BLaER1 treated with 17β-estradiol and CSF1 and Interleukin-3, amounts not matched to agents 10 nM and 100 nM (cell line): ENCODE measurements around the gene LARP4.

ENCODE experiments used
- H3K27ac ChIP-seq, 11 experiments: shearing (Covaris generic); formaldehyde crosslinking; 2 replicates each; pipeline ENCODE4 v1.8.1; 2022
- H3K27me3 ChIP-seq, 11 experiments: shearing (Covaris generic); formaldehyde crosslinking; 2 replicates each; pipeline ENCODE4 v1.8.1; 2022
- H3K36me3 ChIP-seq, 11 experiments: shearing (Covaris generic); formaldehyde crosslinking; 2 replicates each; pipeline ENCODE4 v1.8.1; 2022
- H3K4me1 ChIP-seq, 10 experiments: shearing (Covaris generic); formaldehyde crosslinking; 2 replicates each; pipeline ENCODE4 v1.8.1; 2022
- H3K4me2 ChIP-seq, 11 experiments: shearing (Covaris generic); formaldehyde crosslinking; 2 replicates each; pipeline ENCODE4 v1.8.1; 2022
- H3K4me3 ChIP-seq, 10 experiments: shearing (Covaris generic); formaldehyde crosslinking; 2 replicates each; pipeline ENCODE4 v1.8.1; 2022
- H3K9ac ChIP-seq, 11 experiments: shearing (Covaris generic); formaldehyde crosslinking; 2 replicates each; pipeline ENCODE4 v1.8.1; 2022
- H3K9me3 ChIP-seq, 11 experiments: shearing (Covaris generic); formaldehyde crosslinking; replicated peaks in 1 of 11; 2 replicates each; pipeline ENCODE4 v1.8.1; 2022
- H4K20me1 ChIP-seq, 11 experiments: shearing (Covaris generic); formaldehyde crosslinking; 2 replicates each; pipeline ENCODE4 v1.8.1; 2022
- Cebpa-rat ChIP-seq, 11 experiments: shearing (Covaris generic); IDR thresholded peaks; 2 replicates each; pipeline ENCODE4 v1.8.1; 2022

Gene LARP4

DNA sequence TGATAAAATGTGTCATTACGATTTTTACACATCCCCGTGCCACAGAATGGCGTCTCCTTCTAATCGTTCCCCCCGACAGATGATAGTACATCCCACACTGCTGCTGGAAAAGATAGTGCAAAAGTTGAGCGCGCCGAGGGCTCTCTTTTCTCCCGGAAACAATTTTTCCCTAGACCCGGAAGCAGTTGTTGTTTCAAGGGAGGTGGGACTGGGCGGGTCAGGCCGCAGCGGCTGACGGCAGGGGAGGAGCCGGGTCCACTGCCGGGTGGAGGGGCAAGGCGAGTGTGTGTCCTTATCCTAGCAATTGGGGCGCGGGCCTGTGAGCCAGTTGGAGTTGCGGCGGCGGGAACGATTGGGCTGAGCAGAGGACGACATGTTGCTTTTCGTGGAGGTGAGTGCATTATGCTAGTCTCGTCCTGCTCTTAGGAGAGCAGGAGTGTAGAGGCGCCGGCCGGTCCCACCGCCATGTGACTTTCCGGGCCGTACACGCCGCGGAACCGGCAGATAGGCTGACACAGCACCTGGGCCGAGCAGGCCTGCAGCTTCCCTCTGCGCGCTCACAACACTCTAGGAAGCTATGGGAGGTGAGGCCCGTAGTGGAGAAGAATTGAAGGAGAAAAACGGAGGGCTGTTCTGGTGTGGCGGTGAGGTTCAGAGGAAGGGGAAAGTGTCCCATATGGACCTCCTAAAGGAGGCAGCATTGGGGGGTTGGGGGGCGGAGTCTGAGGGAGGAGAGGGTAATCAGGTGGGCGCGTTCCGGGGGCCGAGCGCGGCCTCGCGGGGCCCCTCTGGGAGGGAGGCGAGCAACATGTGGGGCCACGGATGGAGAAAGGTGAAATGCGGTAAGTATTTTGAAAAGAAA is at the start of gene LARP4:
TSS of gene LARP4 (plus strand) at position 248 of the 862 bp plus-strand sequence. CDS start at position 374, 126 bp downstream.
- no peak for TF ChIP-seq Cebpa-rat (IDR thresholded peaks at IDR 0.05)
- peak within 1 kb of the TSS; percentile 80 to 97 (median 86) for H3K4me2 ChIP-seq
- peaks cover 0 to 24% (median 6%) of the 10 kb centered on the region in 11 experiments; a peak in 6 of 22 replicates for H3K36me3 ChIP-seq
- peak within 1 kb of the TSS; percentile 68 to 96 (median 86) for H3K4me3 ChIP-seq
- H4K20me1 ChIP-seq: peaks cover 23 to 50% (median 44%) of the 10 kb centered on the region in 11 experiments; a peak in 20 of 22 replicates
- no peaks in the 10 kb centered on the region for H3K27me3 ChIP-seq
- H3K4me1 ChIP-seq: peaks cover 6 to 35% (median 18%) of the 10 kb centered on the region in 10 experiments
- no peaks in the 10 kb centered on the region for H3K9me3 ChIP-seq
- peak within 1 kb of the TSS; percentile 83 to 91 (median 87) for H3K9ac ChIP-seq
- H3K27ac ChIP-seq: peak within 1 kb of the TSS; percentile 79 to 93 (median 87)

DNA sequence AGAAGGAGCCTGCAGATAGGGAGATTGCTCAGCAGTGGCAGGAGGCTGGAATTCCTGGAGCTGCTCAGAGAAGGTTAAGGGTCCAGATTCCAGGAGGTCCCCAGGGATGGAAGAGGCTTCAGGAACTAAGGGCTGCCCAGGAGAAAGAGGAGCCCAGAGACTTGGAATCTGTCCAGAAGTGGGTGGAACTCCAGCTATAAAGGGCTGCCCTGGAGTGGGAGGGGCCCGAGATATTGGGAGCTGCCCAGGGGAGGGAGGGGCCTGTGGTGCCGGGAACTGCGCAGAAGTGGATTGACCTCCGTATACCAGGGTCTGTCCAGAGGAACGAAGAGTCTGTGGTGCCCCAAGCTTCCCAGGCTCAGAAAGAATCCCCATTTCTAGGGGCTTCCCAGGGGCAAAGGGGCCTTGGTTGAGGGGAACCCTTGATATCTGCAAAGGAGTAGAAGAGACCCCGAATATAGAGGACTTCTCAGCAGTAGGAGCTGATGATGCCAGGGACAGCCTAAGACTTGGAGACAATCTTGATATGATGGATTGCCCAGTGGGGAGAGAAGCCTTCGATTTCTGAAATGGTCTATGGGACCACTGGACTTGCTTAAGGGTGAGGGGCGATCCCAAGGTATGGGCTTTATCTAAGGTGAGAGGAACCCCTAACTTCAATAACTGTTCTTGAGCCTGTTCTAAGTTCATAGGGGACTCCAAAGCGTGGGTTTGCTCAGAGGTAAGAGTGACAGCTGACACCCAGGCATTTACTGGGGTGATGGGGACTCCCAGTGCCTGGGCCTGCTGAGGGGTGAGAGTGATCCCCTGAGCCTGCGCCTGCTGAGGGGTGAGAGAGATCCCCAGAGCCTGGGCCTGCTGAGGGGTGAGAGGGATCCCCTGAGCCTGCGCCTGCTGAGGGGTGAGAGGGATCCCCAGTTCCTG is 49.3 kb upstream of the LARP4 start:
- TF ChIP-seq Cebpa-rat (IDR thresholded peaks at IDR 0.05): no peak
- no peaks in the 10 kb centered on the region for H4K20me1 ChIP-seq
- no peak overlapping the region for H3K9ac ChIP-seq
- no peaks in the 10 kb centered on the region for H3K9me3 ChIP-seq
- H3K4me1 ChIP-seq: peaks cover 18 to 24% (median 21%) of the 10 kb centered on the region in 10 experiments
- no peak overlapping the region for H3K27ac ChIP-seq
- no peaks in the 10 kb centered on the region for H3K36me3 ChIP-seq
- H3K4me2 ChIP-seq: no peak overlapping the region
- H3K27me3 ChIP-seq: no peaks in the 10 kb centered on the region
- H3K4me3 ChIP-seq: no peak overlapping the region

DNA sequence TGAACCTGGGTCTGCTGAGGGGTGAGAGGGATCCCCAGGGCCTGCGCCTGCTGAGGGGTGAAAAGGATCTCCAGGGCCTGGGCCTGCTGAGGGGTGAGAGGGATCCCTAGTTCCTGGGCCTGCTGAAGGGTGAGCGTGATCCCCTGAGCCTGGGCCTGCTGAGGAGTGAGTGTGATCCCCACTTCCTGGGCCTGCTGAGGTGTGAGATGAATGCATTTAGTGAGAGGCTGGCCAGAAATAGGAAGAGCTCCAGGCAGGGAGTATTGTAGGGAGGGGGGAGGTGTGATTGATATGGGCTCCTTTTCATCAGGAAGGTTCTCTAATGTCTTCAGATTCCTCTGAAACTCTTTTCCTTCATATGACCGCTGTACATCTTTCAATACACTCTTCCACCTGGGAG is 47.3 kb upstream of the LARP4 start:
- Histone ChIP-seq H3K36me3 (no peaks in the 10 kb centered on the region), H3K4me2 (peak overlapping the region; percentile 60 to 75 (median 66)), H3K4me3 (no peak overlapping the region), H3K9ac (peak overlapping the region in 9 of 11 experiments; percentile 3 to 69 (median 30); a peak in 10 of 22 replicates), H4K20me1 (no peaks in the 10 kb centered on the region), H3K4me1 (peaks cover 18 to 24% (median 21%) of the 10 kb centered on the region in 10 experiments), H3K9me3 (no peaks in the 10 kb centered on the region), H3K27me3 (no peaks in the 10 kb centered on the region), H3K27ac (peak overlapping the region in 10 of 11 experiments; percentile 5 to 82 (median 70); a peak in 18 of 22 replicates)
- no peak for TF ChIP-seq Cebpa-rat (IDR thresholded peaks at IDR 0.05)

DNA sequence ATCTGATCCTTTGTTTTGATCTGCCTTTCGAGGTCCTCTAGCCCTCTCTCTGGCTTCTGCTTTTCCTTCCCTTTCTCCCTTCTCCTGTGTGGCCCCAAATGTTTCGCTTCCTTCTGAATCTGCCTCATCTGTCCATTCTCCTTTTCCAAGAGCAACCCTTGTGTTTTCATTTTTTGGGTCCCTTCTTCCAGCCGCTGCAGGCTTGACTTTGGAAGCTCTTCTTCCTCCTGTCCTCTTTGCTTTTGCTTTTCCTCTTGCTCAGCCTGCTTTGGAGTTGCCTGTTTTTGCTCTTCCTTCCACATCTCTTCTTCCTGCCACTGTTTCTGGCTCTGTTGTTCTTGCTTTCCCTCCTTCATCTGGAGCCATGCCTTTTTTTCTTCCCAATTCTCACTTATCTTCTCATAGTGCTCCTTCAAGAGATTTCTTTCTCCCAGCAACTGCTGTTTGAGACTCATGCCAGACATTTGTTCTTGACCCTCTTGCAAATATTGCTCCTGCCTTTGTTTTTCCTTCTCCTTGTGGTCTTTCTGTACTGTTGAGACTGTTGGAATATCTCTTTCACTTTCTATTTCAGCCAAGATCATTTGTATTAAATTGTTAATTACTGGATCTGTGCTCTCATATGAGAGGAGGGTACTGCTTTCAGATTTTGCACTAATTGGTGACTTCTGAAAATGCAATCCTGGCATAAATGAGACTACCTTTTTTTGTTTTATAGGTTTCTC is 46.7 kb upstream of the LARP4 start:
- Histone ChIP-seq H3K27ac (peak overlapping the region in 9 of 11 experiments; percentile 25 to 82 (median 71); a peak in 18 of 22 replicates), H3K27me3 (no peaks in the 10 kb centered on the region), H3K9me3 (no peaks in the 10 kb centered on the region), H3K9ac (peak overlapping the region in 8 of 11 experiments; percentile 3 to 59 (median 32); a peak in 12 of 22 replicates), H3K36me3 (no peaks in the 10 kb centered on the region), H4K20me1 (no peaks in the 10 kb centered on the region), H3K4me3 (no peak overlapping the region), H3K4me2 (peak overlapping the region; percentile 60 to 75 (median 66)), H3K4me1 (peaks cover 18 to 24% (median 21%) of the 10 kb centered on the region in 10 experiments)
- TF ChIP-seq Cebpa-rat (IDR thresholded peaks at IDR 0.05): no peak

DNA sequence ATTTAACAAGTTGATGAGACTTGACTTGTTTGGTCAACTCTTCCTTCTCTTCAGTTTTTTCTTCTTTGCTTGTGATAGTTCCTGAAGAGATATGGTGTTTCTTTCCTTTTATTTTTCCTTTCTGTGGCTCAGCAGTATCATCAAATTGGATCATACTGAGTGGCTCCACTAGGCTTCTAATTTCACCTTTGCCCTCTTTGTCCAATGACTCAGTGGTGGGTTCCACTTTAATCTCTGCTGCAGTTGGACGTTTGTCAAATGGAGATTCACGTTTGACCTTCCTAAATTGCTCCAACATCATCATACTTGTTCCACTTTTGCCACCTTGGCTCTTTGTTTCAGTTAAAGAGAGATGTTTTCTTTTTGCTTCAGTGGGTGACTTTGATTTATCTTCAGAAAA is 45.8 kb upstream of the LARP4 start:
- H3K9me3 ChIP-seq: no peaks in the 10 kb centered on the region
- no peak for TF ChIP-seq Cebpa-rat (IDR thresholded peaks at IDR 0.05)

DNA sequence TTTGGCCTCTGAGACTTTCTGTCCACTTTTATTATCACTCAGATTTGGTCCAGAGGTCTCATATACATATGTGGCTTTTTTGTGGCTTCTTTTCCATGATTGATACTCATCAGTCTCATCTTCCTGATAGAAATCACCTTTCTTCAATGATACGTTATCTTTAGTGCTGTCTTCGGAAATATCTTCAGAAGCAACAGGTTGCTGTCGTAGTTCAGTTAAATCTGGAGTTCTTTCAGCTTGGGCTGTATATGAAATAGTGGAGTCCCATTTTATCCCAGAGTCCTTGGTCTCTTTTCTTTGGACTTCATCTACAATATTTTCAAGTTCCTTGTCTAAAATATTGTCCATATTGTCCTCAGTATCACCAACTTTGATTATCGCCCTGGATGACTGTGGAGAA is 45.3 kb upstream of the LARP4 start:
- Histone ChIP-seq H3K4me3 (no peak overlapping the region), H3K27ac (no peak overlapping the region), H3K9ac (no peak overlapping the region), H3K9me3 (no peaks in the 10 kb centered on the region), H3K4me1 (peaks cover 18 to 24% (median 21%) of the 10 kb centered on the region in 10 experiments), H3K36me3 (no peaks in the 10 kb centered on the region), H4K20me1 (no peaks in the 10 kb centered on the region), H3K27me3 (no peaks in the 10 kb centered on the region), H3K4me2 (no peak overlapping the region)
- TF ChIP-seq Cebpa-rat (IDR thresholded peaks at IDR 0.05): no peak

More for the DNA sequence above, 45.8 kb upstream of the LARP4 start:
- Histone ChIP-seq H4K20me1 (no peaks in the 10 kb centered on the region), H3K27me3 (no peaks in the 10 kb centered on the region), H3K27ac (peak overlapping the region in 4 of 11 experiments; percentile 70 to 82 (median 74); a peak in 7 of 22 replicates), H3K36me3 (no peaks in the 10 kb centered on the region), H3K9ac (no peak overlapping the region), H3K4me2 (peak overlapping the region in 6 of 11 experiments; percentile 61 to 74 (median 63); a peak in 7 of 22 replicates), H3K4me3 (no peak overlapping the region), H3K4me1 (peaks cover 18 to 24% (median 21%) of the 10 kb centered on the region in 10 experiments)

DNA sequence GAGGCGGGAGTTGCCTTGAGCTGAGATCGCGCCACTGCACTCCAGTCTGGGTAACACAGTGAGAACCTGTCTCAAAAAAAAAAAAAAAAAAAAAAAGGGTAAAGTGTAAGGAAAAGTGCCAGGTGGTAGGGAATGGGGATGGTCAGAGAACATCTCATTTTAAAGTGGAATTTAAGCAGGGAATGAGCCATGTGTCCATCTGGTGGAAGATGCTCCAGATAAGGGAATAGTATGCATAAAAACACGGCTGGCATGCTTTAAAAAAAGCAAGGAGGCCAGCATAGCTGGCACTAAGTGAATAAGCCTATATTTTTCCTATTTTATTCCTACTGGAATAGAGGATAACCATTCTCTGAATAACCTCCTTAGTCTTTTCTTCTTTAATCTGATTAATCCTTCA is 38.0 kb upstream of the LARP4 start:
- no peaks in the 10 kb centered on the region for H3K36me3 ChIP-seq
- H3K4me1 ChIP-seq: no peaks in the 10 kb centered on the region
- no peaks in the 10 kb centered on the region for H3K27me3 ChIP-seq
- no peak overlapping the region for H3K4me2 ChIP-seq
- no peak overlapping the region for H3K9ac ChIP-seq
- no peak overlapping the region for H3K27ac ChIP-seq
- H4K20me1 ChIP-seq: no peaks in the 10 kb centered on the region
- no peaks in the 10 kb centered on the region for H3K9me3 ChIP-seq
- H3K4me3 ChIP-seq: no peak overlapping the region
- no peak for TF ChIP-seq Cebpa-rat (IDR thresholded peaks at IDR 0.05)

DNA sequence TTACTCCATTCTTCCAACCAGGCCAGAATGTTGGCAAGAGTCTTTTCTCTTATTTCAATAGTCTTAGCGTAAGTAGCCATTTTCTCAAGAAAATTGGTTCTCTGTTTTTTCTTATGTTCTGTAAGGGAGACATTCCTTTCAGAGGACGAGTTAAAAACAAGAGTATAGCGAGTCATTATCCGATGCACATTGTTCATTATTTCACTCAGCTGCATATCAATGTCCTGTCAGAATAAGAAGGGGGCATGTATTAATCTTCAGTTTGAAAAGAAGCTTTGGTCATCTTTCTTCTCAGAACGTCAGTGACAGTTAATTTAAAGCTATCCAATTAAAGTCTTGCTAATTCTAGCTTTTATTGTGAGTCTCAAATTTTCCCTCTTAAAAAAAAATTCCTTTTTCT is 37.5 kb upstream of the LARP4 start:
- Histone ChIP-seq H3K36me3 (no peaks in the 10 kb centered on the region), H3K27ac (no peak overlapping the region)
- TF ChIP-seq Cebpa-rat (IDR thresholded peaks at IDR 0.05): no peak

More for the DNA sequence above, 37.5 kb upstream of the LARP4 start:
- Histone ChIP-seq H3K9me3 (no peaks in the 10 kb centered on the region), H3K4me2 (no peak overlapping the region), H4K20me1 (no peaks in the 10 kb centered on the region), H3K4me3 (no peak overlapping the region), H3K4me1 (no peaks in the 10 kb centered on the region), H3K27me3 (no peaks in the 10 kb centered on the region), H3K9ac (no peak overlapping the region)
